ENCODE data around the gene TBK1. TPM values are rescaled to one million over a fixed set of nuclear protein-coding genes. Genes with fewer than 3 reads are reported as not detected.

Gene TBK1
- total and polyA plus RNA-seq, 2 of the 13 experiments (the other 11 are each of a cell fraction or from before 2014, with no cell fraction given), result 10.3 to 25.2 TPM

DNA sequence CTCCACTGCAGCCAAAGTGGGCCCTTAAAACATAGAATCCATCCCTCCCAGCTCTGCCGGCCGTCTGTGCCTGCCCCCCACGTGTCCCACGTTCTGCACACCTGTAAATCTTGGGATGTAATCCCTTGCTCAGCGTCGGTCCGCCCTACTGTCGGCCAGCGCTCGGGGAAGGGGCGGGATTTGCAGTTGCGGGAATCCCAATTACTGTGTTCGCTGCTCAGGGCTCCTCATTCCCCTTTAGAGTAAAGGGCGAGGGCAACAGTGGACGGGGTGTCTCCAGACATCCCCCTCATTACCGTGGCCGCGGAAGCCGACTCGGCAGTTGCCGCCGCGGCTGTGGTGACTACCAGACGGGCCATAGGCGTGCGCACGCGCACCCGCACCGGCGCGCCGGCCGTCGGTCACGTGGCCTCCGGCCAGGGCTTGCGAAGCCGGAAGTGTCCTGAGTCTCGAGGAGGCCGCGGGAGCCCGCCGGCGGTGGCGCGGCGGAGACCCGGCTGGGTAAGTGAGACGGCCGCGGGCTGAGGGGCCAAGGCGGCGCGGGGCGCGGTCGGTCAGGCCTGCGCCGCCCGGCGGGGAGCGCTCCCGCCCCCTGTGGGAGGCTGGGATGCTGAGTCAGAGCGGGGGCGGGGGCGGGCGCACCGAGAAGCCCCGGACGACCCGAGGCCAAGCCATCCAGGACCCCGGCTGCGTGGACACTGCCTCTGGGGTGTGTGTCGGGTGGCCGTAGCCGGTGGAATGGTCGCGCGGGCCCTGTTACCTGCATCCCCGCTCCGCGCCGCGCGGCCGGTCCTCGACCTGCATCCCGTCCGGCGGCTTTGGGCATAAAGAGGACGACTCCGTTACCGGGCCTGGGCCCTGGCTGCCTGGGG lies at the start of gene TBK1 (continued):
- TF ChIP-seq, protein P1, sequence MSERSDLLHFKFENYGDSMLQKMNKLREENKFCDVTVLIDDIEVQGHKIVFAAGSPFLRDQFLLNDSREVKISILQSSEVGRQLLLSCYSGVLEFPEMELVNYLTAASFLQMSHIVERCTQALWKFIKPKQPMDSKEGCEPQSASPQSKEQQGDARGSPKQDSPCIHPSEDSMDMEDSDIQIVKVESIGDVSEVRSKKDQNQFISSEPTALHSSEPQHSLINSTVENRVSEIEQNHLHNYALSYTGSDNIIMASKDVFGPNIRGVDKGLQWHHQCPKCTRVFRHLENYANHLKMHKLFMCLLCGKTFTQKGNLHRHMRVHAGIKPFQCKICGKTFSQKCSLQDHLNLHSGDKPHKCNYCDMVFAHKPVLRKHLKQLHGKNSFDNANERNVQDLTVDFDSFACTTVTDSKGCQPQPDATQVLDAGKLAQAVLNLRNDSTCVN (CRISPR knock-in tag; IDR thresholded peaks at IDR 0.05; ENCODE audit: borderline replicate concordance), result no peak
- TF ChIP-seq, protein P2, sequence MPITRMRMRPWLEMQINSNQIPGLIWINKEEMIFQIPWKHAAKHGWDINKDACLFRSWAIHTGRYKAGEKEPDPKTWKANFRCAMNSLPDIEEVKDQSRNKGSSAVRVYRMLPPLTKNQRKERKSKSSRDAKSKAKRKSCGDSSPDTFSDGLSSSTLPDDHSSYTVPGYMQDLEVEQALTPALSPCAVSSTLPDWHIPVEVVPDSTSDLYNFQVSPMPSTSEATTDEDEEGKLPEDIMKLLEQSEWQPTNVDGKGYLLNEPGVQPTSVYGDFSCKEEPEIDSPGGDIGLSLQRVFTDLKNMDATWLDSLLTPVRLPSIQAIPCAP (CRISPR knock-in tag; IDR thresholded peaks at IDR 0.05; ENCODE audit: low read depth), result no peak
- TF ChIP-seq TOE1 (CRISPR knock-in tag; IDR thresholded peaks at IDR 0.05), result 0 out of 2 replicates have a peak, but pooled peaks have one; percentile 17
- TF ChIP-seq ZNF776 (CRISPR knock-in tag; IDR thresholded peaks at IDR 0.05), result peak; percentile 67
- TF ChIP-seq CBX2 (IDR thresholded peaks at IDR 0.05; ENCODE audit: low read depth, low read length), result no peak
- no peak for TF ChIP-seq CBX2 (CRISPR knock-in tag; IDR thresholded peaks at IDR 0.05; ENCODE audit: low read depth)
- no peak for TF ChIP-seq SP5 (CRISPR knock-in tag; IDR thresholded peaks at IDR 0.05; ENCODE audit: borderline replicate concordance, low read depth)
- TF ChIP-seq, protein P3, sequence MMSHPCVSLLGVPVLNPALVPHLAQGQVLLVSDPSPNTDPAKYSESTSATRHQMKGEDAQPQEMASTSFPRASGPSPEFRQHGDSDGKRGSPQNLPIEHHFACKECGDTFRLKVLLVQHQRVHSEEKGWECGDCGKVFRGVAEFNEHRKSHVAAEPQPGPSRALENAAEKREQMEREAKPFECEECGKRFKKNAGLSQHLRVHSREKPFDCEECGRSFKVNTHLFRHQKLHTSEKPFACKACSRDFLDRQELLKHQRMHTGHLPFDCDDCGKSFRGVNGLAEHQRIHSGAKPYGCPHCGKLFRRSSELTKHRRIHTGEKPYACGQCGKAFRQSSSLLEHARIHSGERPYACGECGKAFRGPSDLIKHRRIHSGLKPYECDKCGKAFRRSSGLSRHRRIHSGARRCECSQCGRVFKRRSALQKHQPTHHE (CRISPR knock-in tag; IDR thresholded peaks at IDR 0.05; ENCODE audit: borderline replicate concordance), result 0 out of 2 replicates have a peak, but pooled peaks have one; percentile 83
- no peak for TF ChIP-seq ZBTB8A (CRISPR knock-in tag; IDR thresholded peaks at IDR 0.05; ENCODE audit: borderline replicate concordance, low read depth)
- no peak for TF ChIP-seq ZNF121 (CRISPR knock-in tag; IDR thresholded peaks at IDR 0.05)
- no peak for TF ChIP-seq CBFB (CRISPR knock-in tag; IDR thresholded peaks at IDR 0.05)
- no peak for TF ChIP-seq SRSF4 (IDR thresholded peaks at IDR 0.05; ENCODE audit: low read depth, low read length, poor library complexity, severe bottlenecking)
- no peak for TF ChIP-seq FOXO1 (CRISPR knock-in tag; IDR thresholded peaks at IDR 0.05)
- TF ChIP-seq ZBTB37 (CRISPR knock-in tag; IDR thresholded peaks at IDR 0.05), result no peak
- TF ChIP-seq FOXK2 (IDR thresholded peaks at IDR 0.05), result no peak
- no peak; the same call in 1 of the 2 replicates for TF ChIP-seq RXRA (CRISPR knock-in tag; IDR thresholded peaks at IDR 0.05)
- no peak for TF ChIP-seq REXO4 (CRISPR knock-in tag; IDR thresholded peaks at IDR 0.05; ENCODE audit: borderline replicate concordance)
- TF ChIP-seq TFE3 (CRISPR knock-in tag; IDR thresholded peaks at IDR 0.05), result peak; percentile 59; the same call in 1 of the 2 replicates
- TF ChIP-seq BORCS8-MEF2B (CRISPR knock-in tag; IDR thresholded peaks at IDR 0.05), result peak; percentile 75; the same call in 1 of the 2 replicates
- TF ChIP-seq, protein P4, sequence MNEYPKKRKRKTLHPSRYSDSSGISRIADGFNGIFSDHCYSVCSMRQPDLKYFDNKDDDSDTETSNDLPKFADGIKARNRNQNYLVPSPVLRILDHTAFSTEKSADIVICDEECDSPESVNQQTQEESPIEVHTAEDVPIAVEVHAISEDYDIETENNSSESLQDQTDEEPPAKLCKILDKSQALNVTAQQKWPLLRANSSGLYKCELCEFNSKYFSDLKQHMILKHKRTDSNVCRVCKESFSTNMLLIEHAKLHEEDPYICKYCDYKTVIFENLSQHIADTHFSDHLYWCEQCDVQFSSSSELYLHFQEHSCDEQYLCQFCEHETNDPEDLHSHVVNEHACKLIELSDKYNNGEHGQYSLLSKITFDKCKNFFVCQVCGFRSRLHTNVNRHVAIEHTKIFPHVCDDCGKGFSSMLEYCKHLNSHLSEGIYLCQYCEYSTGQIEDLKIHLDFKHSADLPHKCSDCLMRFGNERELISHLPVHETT (CRISPR knock-in tag; conservative IDR thresholded peaks at IDR 0.05), result no peak; the same call in none of the 2 replicates
